ENCODE results near the gene GIT2.

GRCh38 chr12:109926488-109927210, 69.5 kb downstream of the GIT2 start:
- TF ChIP-seq CTCF (IDR thresholded peaks at IDR 0.05): no peak
- no peak for TF ChIP-seq POLR2A (IDR thresholded peaks at IDR 0.05)

Measured in esophagus squamous epithelium (tissue), 4 donors.